HEK293 (cell line): ENCODE data around the gene RTN1.

ENCODE experiments used
- CTCF ChIA-PET: fragments of 350-600 bp; formaldehyde crosslinking; extraction: SDS; loops from one replicate; lab custom pipeline; 2021; ENCODE audit warnings: antibody characterized with exemption; lab: Yijun Ruan, JAX
- POLR2A ChIA-PET: fragments of 300-600 bp; formaldehyde crosslinking; extraction: SDS; loops from one replicate; lab custom pipeline; 2020; ENCODE audit warnings: antibody characterized with exemption, inconsistent platforms; lab: Yijun Ruan, JAX
- H3K27ac ChIP-seq: fragments of 200-500 bp; sonication (Bioruptor generic); 2 replicates; pipeline ENCODE4 v1.5.1; 2014; ENCODE audit warnings: low read depth, low read length, control low read depth, inconsistent platforms; ENCODE audit errors: extremely low read depth
- H3K36me3 ChIP-seq, 2 experiments: fragments of 200-500 bp in 1 of 2; sonication (Bioruptor generic) in 1 of 2; 1 replicate in 1 of 2; 2 replicates in 1 of 2; pipeline ENCODE4 v1.5.1; 2014 to 2017; ENCODE audit warnings: inconsistent platforms in 2 of 2, low read length in 2 of 2; ENCODE audit not compliant: control insufficient read depth in 2 of 2, insufficient read depth in 1 of 2
- H3K4me1 ChIP-seq: fragments of 200-500 bp; sonication (Bioruptor generic); 2 replicates; pipeline ENCODE4 v1.5.1; 2014; ENCODE audit warnings: mild to moderate bottlenecking, low read length, inconsistent platforms; ENCODE audit not compliant: control insufficient read depth, insufficient read depth
- H3K4me3 ChIP-seq: 2 replicates; pipeline ENCODE4 v1.5.1; 2011; ENCODE audit warnings: low read depth, mild to moderate bottlenecking, control low read depth, low read length, moderate library complexity
- H3K9me3 ChIP-seq: fragments of 200-500 bp; sonication (Bioruptor generic); 2 replicates; pipeline ENCODE4 v1.5.1; 2014; ENCODE audit warnings: low read depth, low read length, inconsistent platforms; ENCODE audit not compliant: control insufficient read depth, insufficient read depth
- BCL11A ChIP-seq: fragments of 450-650 bp; formaldehyde crosslinking; IDR thresholded peaks from 2 replicates; pipeline ENCODE4 v1.5.1; 2016; ENCODE audit warnings: low read depth, missing biosample characterization, missing genetic modification characterization
- KLF8 ChIP-seq: fragments of 450-650 bp; formaldehyde crosslinking; IDR thresholded peaks from 2 replicates; pipeline ENCODE4 v1.5.1; 2016; ENCODE audit warnings: missing biosample characterization, missing genetic modification characterization
- OVOL3 ChIP-seq: fragments of 450-650 bp; formaldehyde crosslinking; IDR thresholded peaks from 2 replicates; pipeline ENCODE4 v1.5.1; 2016; ENCODE audit warnings: missing biosample characterization, missing genetic modification characterization
- SP3 ChIP-seq: fragments of 450-650 bp; formaldehyde crosslinking; IDR thresholded peaks from 2 replicates; pipeline ENCODE4 v1.5.1; 2016; ENCODE audit warnings: missing biosample characterization, missing genetic modification characterization
- SP7 ChIP-seq: fragments of 450-650 bp; formaldehyde crosslinking; IDR thresholded peaks from 2 replicates; pipeline ENCODE4 v1.5.1; 2016; ENCODE audit warnings: missing biosample characterization, missing genetic modification characterization
- YY2 ChIP-seq: fragments of 450-650 bp; formaldehyde crosslinking; IDR thresholded peaks from 2 replicates; pipeline ENCODE4 v1.5.1; 2016; ENCODE audit warnings: missing biosample characterization, missing genetic modification characterization
- ZBTB7A ChIP-seq: fragments of 450-650 bp; formaldehyde crosslinking; IDR thresholded peaks from 2 replicates; pipeline ENCODE4 v1.5.1; 2016; ENCODE audit warnings: low read depth, missing biosample characterization, missing genetic modification characterization
- ZFP3 ChIP-seq: fragments of 450-650 bp; formaldehyde crosslinking; IDR thresholded peaks from 2 replicates; pipeline ENCODE4 v1.5.1; 2016; ENCODE audit warnings: low read depth, missing biosample characterization, missing genetic modification characterization
- ZNF114 ChIP-seq: fragments of 450-650 bp; formaldehyde crosslinking; IDR thresholded peaks from 2 replicates; pipeline ENCODE4 v1.5.0; 2017; ENCODE audit warnings: missing biosample characterization, missing genetic modification characterization
- ZNF132 ChIP-seq: fragments of 450-650 bp; formaldehyde crosslinking; IDR thresholded peaks from 2 replicates; pipeline ENCODE4 v1.5.1; 2017; ENCODE audit warnings: missing biosample characterization, missing genetic modification characterization, borderline replicate concordance
- ZNF140 ChIP-seq: fragments of 450-650 bp; formaldehyde crosslinking; IDR thresholded peaks from 2 replicates; pipeline ENCODE4 v1.5.1; 2016; ENCODE audit warnings: missing biosample characterization, missing genetic modification characterization
- ZNF184 ChIP-seq: fragments of 450-650 bp; IDR thresholded peaks from 2 replicates; pipeline ENCODE4 v1.5.1; 2018; ENCODE audit warnings: missing biosample characterization, mild to moderate bottlenecking, missing genetic modification characterization
- ZNF302 ChIP-seq: fragments of 450-650 bp; formaldehyde crosslinking; IDR thresholded peaks from 2 replicates; pipeline ENCODE4 v1.5.1; 2016; ENCODE audit warnings: missing biosample characterization, missing genetic modification characterization, low read depth
- ZNF335 ChIP-seq: fragments of 450-650 bp; formaldehyde crosslinking; conservative IDR thresholded peaks from 2 replicates; pipeline ENCODE4 v1.5.1; 2016; ENCODE audit warnings: missing biosample characterization, missing genetic modification characterization
- ZNF426 ChIP-seq: fragments of 450-650 bp; formaldehyde crosslinking; IDR thresholded peaks from 2 replicates; pipeline ENCODE4 v1.5.1; 2017; ENCODE audit warnings: missing biosample characterization, missing genetic modification characterization, mild to moderate bottlenecking, inconsistent platforms, moderate library complexity
- ZNF433 ChIP-seq: fragments of 450-650 bp; formaldehyde crosslinking; IDR thresholded peaks from 2 replicates; pipeline ENCODE4 v1.5.1; 2016; ENCODE audit warnings: missing biosample characterization, missing genetic modification characterization, low read depth
- ZNF530 ChIP-seq: fragments of 450-650 bp; formaldehyde crosslinking; IDR thresholded peaks from 2 replicates; pipeline ENCODE4 v1.5.1; 2016; ENCODE audit warnings: low read depth, missing biosample characterization, missing genetic modification characterization
- ZNF558 ChIP-seq: fragments of 450-650 bp; formaldehyde crosslinking; IDR thresholded peaks from 2 replicates; pipeline ENCODE4 v1.5.1; 2016; ENCODE audit warnings: missing biosample characterization, missing genetic modification characterization
- ZNF560 ChIP-seq: fragments of 450-650 bp; formaldehyde crosslinking; IDR thresholded peaks from 2 replicates; pipeline ENCODE4 v1.5.1; 2017; ENCODE audit warnings: missing biosample characterization, missing genetic modification characterization, borderline replicate concordance
- ZNF600 ChIP-seq: fragments of 450-650 bp; formaldehyde crosslinking; IDR thresholded peaks from 2 replicates; pipeline ENCODE4 v1.5.1; 2016; ENCODE audit warnings: missing biosample characterization, missing genetic modification characterization
- ZNF654 ChIP-seq: fragments of 450-650 bp; formaldehyde crosslinking; IDR thresholded peaks from 2 replicates; pipeline ENCODE4 v1.5.1; 2016; ENCODE audit warnings: low read depth, missing biosample characterization, missing genetic modification characterization
- ZNF792 ChIP-seq: fragments of 450-650 bp; formaldehyde crosslinking; IDR thresholded peaks from 2 replicates; pipeline ENCODE4 v1.5.1; 2016; ENCODE audit warnings: missing biosample characterization, missing genetic modification characterization
- TF ChIP-seq, protein P1 (sequence below): fragments of 450-650 bp; formaldehyde crosslinking; IDR thresholded peaks from 2 replicates; pipeline ENCODE4; 2016; ENCODE audit warnings: missing biosample characterization, missing genetic modification characterization
- TF ChIP-seq, protein P2 (sequence below): fragments of 450-650 bp; formaldehyde crosslinking; IDR thresholded peaks from 2 replicates; pipeline ENCODE4 v1.5.1; 2016; ENCODE audit warnings: missing biosample characterization, missing genetic modification characterization
- TF ChIP-seq, protein P3 (sequence below): fragments of 450-650 bp; formaldehyde crosslinking; IDR thresholded peaks from 2 replicates; pipeline ENCODE4 v1.5.1; 2017; ENCODE audit warnings: missing biosample characterization, missing genetic modification characterization
- TF ChIP-seq, protein P4 (sequence below): fragments of 450-650 bp; formaldehyde crosslinking; IDR thresholded peaks from 2 replicates; pipeline ENCODE4 v1.5.1; 2016; ENCODE audit warnings: missing biosample characterization, missing genetic modification characterization

RTN1 gene

GRCh38 chr14:59882957-59883356 lies 12.4 kb upstream of the RTN1 start:
- TF ChIP-seq, protein P1, sequence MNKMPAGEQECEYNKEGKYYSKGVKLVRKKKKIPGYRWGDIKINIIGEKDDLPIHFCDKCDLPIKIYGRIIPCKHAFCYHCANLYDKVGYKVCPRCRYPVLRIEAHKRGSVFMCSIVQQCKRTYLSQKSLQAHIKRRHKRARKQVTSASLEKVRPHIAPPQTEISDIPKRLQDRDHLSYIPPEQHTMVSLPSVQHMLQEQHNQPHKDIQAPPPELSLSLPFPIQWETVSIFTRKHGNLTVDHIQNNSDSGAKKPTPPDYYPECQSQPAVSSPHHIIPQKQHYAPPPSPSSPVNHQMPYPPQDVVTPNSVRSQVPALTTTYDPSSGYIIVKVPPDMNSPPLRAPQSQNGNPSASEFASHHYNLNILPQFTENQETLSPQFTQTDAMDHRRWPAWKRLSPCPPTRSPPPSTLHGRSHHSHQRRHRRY (tag by site-specific recombination): no peak
- no peak for TF ChIP-seq ZFP3
- TF ChIP-seq YY2 (tag by site-specific recombination): no peak
- TF ChIP-seq SP3 (tag by site-specific recombination): no peak
- TF ChIP-seq ZNF558 (tag by site-specific recombination): no peak
- TF ChIP-seq, protein P2, sequence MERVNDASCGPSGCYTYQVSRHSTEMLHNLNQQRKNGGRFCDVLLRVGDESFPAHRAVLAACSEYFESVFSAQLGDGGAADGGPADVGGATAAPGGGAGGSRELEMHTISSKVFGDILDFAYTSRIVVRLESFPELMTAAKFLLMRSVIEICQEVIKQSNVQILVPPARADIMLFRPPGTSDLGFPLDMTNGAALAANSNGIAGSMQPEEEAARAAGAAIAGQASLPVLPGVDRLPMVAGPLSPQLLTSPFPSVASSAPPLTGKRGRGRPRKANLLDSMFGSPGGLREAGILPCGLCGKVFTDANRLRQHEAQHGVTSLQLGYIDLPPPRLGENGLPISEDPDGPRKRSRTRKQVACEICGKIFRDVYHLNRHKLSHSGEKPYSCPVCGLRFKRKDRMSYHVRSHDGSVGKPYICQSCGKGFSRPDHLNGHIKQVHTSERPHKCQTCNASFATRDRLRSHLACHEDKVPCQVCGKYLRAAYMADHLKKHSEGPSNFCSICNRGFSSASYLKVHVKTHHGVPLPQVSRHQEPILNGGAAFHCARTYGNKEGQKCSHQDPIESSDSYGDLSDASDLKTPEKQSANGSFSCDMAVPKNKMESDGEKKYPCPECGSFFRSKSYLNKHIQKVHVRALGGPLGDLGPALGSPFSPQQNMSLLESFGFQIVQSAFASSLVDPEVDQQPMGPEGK (tag by site-specific recombination): no peak
- TF ChIP-seq ZNF654 (tag by site-specific recombination): no peak
- no peak for TF ChIP-seq ZNF560 (tag by site-specific recombination)
- CTCF ChIA-PET: interaction anchor here (1.0 to 2.7 kb wide), 4 partner anchors 10 to 106 kb away, joined by 3 to 7 read pairs (median 6); partner anchors contain the start of gene RTN1
- Histone ChIP-seq H3K9me3 (no peaks in the 10 kb centered on the region), H3K36me3 (no peaks in the 10 kb centered on the region), H3K4me1 (no peaks in the 10 kb centered on the region), H3K4me3 (no peak overlapping the region), H3K27ac (no peak overlapping the region)
- POLR2A ChIA-PET: no interaction called here

DNA sequence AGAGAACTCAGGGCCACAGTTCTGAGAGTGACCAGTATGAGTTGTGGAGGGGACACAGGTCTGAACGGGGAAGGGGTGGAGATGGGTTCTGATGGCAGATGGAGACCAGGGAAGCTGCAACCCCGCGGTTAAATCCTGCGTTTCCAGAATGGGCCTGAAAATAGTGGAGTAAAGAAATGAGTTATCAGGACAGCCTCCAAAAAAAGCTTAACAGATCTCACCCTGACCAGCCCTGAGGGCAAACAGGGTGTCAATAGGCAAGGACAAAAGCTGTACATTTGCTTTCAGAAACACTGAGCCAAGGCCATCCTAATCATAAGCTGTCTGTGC lies 555 bp upstream of the RTN1 start:
- Histone ChIP-seq H3K36me3 (no peaks in the 10 kb centered on the region), H3K27ac (no peak overlapping the region; the same call in 1 of the 2 replicates), H3K4me3 (peak overlapping the region; percentile 53), H3K9me3 (no peaks in the 10 kb centered on the region), H3K4me1 (no peaks in the 10 kb centered on the region)
- ChIA-PET POLR2A (interaction anchor here (1.2 to 1.3 kb wide), 2 partner anchors 19 to 295 kb away, joined by 3 read pairs; no protein-coding TSS in a partner anchor), CTCF (interaction anchor here (0.6 to 2.1 kb wide), 5 partner anchors 12 to 175 kb away, joined by 3 to 7 read pairs (median 3); no protein-coding TSS in a partner anchor)
- TF ChIP-seq, protein P3, sequence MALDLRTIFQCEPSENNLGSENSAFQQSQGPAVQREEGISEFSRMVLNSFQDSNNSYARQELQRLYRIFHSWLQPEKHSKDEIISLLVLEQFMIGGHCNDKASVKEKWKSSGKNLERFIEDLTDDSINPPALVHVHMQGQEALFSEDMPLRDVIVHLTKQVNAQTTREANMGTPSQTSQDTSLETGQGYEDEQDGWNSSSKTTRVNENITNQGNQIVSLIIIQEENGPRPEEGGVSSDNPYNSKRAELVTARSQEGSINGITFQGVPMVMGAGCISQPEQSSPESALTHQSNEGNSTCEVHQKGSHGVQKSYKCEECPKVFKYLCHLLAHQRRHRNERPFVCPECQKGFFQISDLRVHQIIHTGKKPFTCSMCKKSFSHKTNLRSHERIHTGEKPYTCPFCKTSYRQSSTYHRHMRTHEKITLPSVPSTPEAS (tag by site-specific recombination): no peak
- TF ChIP-seq ZNF335 (tag by site-specific recombination): peak; percentile 16; the same call in 1 of the 2 replicates

DNA sequence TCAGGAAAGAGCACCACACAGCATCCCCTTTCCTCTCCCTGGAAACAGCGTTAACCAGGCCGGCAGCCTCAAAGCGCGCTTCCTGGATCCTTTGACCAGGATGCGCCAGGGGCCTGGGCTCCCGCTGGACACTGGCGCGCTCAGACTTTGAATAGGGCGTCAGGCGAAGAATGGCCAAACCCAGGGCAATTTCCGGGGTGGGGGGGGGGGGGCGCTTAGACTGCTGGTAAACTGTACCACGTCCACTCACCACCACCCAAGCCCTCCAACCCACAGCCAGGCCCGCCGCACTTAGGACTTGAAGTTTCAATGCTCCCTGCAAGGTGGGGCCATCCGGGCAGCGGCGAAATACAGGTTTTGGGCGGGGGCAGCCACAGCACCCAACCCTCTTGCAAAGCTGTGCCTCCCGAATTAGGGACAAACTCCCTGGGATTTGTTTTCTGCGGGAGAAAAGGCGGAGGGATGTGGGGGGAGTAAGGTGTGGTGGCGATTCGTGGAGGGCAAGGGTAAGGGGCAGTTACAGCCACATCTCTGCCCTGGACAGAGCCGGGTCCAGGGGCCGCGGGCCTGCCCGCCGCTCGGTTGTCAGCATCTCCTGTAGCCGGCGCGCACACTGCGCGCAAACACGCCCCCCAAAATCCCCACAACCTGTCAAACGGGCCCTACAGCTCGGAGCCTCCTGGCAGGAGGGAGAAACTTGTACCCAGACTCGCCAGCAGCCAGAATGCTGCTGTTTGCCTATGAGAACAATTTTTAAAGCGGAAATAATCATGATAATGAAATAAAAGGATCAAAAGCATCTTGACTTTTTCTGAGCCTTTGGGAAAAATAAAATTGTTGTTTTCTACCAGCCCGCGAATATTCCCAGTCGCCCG lies 958 bp downstream of the RTN1 start:
- CTCF ChIA-PET: interaction anchor here (1.2 to 2.1 kb wide), 2 partner anchors 14 to 95 kb away, joined by 3 to 7 read pairs; no protein-coding TSS in a partner anchor
- TF ChIP-seq ZNF140 (tag by site-specific recombination) (no peak), ZNF132 (no peak), ZNF600 (tag by site-specific recombination) (no peak), ZNF530 (no peak), ZNF433 (tag by site-specific recombination) (no peak), SP7 (no peak), KLF8 (tag by site-specific recombination) (no peak), BCL11A (tag by site-specific recombination) (no peak), ZNF792 (tag by site-specific recombination) (no peak), ZNF302 (tag by site-specific recombination) (no peak), ZNF426 (no peak), ZNF114 (tag by site-specific recombination) (no peak), ZBTB7A (tag by site-specific recombination) (no peak), ZNF184 (tag by site-specific recombination) (no peak), OVOL3 (no peak)
- TF ChIP-seq, protein P4, sequence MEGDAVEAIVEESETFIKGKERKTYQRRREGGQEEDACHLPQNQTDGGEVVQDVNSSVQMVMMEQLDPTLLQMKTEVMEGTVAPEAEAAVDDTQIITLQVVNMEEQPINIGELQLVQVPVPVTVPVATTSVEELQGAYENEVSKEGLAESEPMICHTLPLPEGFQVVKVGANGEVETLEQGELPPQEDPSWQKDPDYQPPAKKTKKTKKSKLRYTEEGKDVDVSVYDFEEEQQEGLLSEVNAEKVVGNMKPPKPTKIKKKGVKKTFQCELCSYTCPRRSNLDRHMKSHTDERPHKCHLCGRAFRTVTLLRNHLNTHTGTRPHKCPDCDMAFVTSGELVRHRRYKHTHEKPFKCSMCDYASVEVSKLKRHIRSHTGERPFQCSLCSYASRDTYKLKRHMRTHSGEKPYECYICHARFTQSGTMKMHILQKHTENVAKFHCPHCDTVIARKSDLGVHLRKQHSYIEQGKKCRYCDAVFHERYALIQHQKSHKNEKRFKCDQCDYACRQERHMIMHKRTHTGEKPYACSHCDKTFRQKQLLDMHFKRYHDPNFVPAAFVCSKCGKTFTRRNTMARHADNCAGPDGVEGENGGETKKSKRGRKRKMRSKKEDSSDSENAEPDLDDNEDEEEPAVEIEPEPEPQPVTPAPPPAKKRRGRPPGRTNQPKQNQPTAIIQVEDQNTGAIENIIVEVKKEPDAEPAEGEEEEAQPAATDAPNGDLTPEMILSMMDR: no peak

More for the DNA sequence above, 958 bp downstream of the RTN1 start:
- H3K9me3 ChIP-seq: no peaks in the 10 kb centered on the region
- peak overlapping the region; percentile 53 for H3K4me3 ChIP-seq
- H3K4me1 ChIP-seq: no peaks in the 10 kb centered on the region
- no peaks in the 10 kb centered on the region for H3K36me3 ChIP-seq
- POLR2A ChIA-PET: interaction anchor here (1.2 kb wide), 1 partner anchor 293 kb away, joined by 3 read pairs; no protein-coding TSS in a partner anchor
- no peak overlapping the region for H3K27ac ChIP-seq
